ENCODE data around the gene MAPK14.
"Not testable (repeated sequence)": the region's sequence is repeated elsewhere in the genome, so short reads cannot be mapped to it uniquely, and the experiment has no call there.

The MAPK14 gene

GRCh38 chr6:36071281-36071680, 43.7 kb downstream of the MAPK14 start:
- no peak for DNase-seq

GRCh38 chr6:36071714-36072113, 44.1 kb downstream of the MAPK14 start:
- DNase-seq: no peak

GRCh38 chr6:36072681-36073080, 45.1 kb downstream of the MAPK14 start:
- no peak for DNase-seq

- DNase-seq: no peak
Observed at GRCh38 chr6:36073587-36073986, 46.0 kb downstream of the MAPK14 start.

- no peak for DNase-seq
Observed at GRCh38 chr6:36075656-36076055, 48.0 kb downstream of the MAPK14 start.

GRCh38 chr6:36076178-36077063, 48.8 kb downstream of the MAPK14 start:
- no peak for DNase-seq

- no peak for DNase-seq
Observed at GRCh38 chr6:36078159-36078558, 50.6 kb downstream of the MAPK14 start.

- no peak for DNase-seq
Observed at GRCh38 chr6:36079601-36080000, 52.0 kb downstream of the MAPK14 start.

GRCh38 chr6:36082318-36082717, 54.7 kb downstream of the MAPK14 start:
- DNase-seq: no peak

GRCh38 chr6:36083446-36083845, 55.8 kb downstream of the MAPK14 start:
- DNase-seq: no peak

- not testable (repeated sequence) for DNase-seq
Observed at GRCh38 chr6:36088204-36088603, 60.6 kb downstream of the MAPK14 start.

- no peak for DNase-seq
Observed at GRCh38 chr6:36089048-36089447, 61.4 kb downstream of the MAPK14 start.

- no peak for DNase-seq
Observed at GRCh38 chr6:36094238-36094637, 66.6 kb downstream of the MAPK14 start.

- DNase-seq: peak; percentile 80
Observed at GRCh38 chr6:36094753-36095496, 67.3 kb downstream of the MAPK14 start.

GRCh38 chr6:36095497-36096391, 68.1 kb downstream of the MAPK14 start:
- DNase-seq: no peak

- no peak for DNase-seq
Observed at GRCh38 chr6:36098253-36098919, 70.8 kb downstream of the MAPK14 start.

- DNase-seq: no peak
Observed at GRCh38 chr6:36098920-36099647, 71.5 kb downstream of the MAPK14 start.

GRCh38 chr6:36099869-36100483, 72.4 kb downstream of the MAPK14 start:
- DNase-seq: no peak

- DNase-seq: no peak
Observed at GRCh38 chr6:36101691-36102090, 74.1 kb downstream of the MAPK14 start.

- DNase-seq: no peak
Observed at GRCh38 chr6:36102853-36103252, 75.2 kb downstream of the MAPK14 start.

GRCh38 chr6:36104836-36105235, 77.2 kb downstream of the MAPK14 start:
- DNase-seq: no peak
